GM15510 (cell line): ENCODE measurements around the gene ARF3.

Experiments
- POLR2A ChIP-seq: IDR thresholded peaks from 3 replicates; pipeline ENCODE4 v1.6.1; 2011; ENCODE audit warnings: borderline replicate concordance; ENCODE audit not compliant: insufficient read length; ENCODE audit errors: extremely low read depth

The ARF3 gene

GRCh38 chr12:48934312-48934706 lies 23.0 kb downstream of the ARF3 start:
- TF ChIP-seq POLR2A, result no peak

- TF ChIP-seq POLR2A, result no peak
These were observed 23.5 kb downstream of the ARF3 start for GRCh38 chr12:48933664-48934311.

GRCh38 chr12:48932878-48933277 lies 24.4 kb downstream of the ARF3 start:
- TF ChIP-seq POLR2A, result no peak

- TF ChIP-seq POLR2A, result no peak
These were observed 26.8 kb downstream of the ARF3 start for GRCh38 chr12:48930475-48930874.

GRCh38 chr12:48929551-48929950 lies 27.7 kb downstream of the ARF3 start:
- no peak for TF ChIP-seq POLR2A

GRCh38 chr12:48927261-48927660 lies 30.0 kb downstream of the ARF3 start:
- no peak for TF ChIP-seq POLR2A

GRCh38 chr12:48925304-48926011 lies 31.8 kb downstream of the ARF3 start, which contains the start of gene FKBP11:
FKBP11 (minus strand) TSS chr12:48925492; CDS start chr12:48925428, 64 bp downstream.
- TF ChIP-seq POLR2A, result peak; percentile 81

- peak; percentile 10 for TF ChIP-seq POLR2A
These were observed 32.5 kb downstream of the ARF3 start for GRCh38 chr12:48924617-48925303.

- no peak for TF ChIP-seq POLR2A
These were observed 34.2 kb downstream of the ARF3 start for GRCh38 chr12:48923117-48923516.

- TF ChIP-seq POLR2A, result no peak
These were observed 39.3 kb downstream of the ARF3 start for GRCh38 chr12:48917857-48918537.

GRCh38 chr12:48910196-48910595 lies 47.1 kb downstream of the ARF3 start:
- no peak for TF ChIP-seq POLR2A

GRCh38 chr12:48907245-48907644 lies 50.0 kb downstream of the ARF3 start:
- TF ChIP-seq POLR2A, result no peak

GRCh38 chr12:48903982-48904411 lies 53.3 kb downstream of the ARF3 start:
- no peak for TF ChIP-seq POLR2A

- TF ChIP-seq POLR2A, result no peak
These were observed 53.8 kb downstream of the ARF3 start for GRCh38 chr12:48903363-48903981.

GRCh38 chr12:48901278-48901677 lies 56.0 kb downstream of the ARF3 start:
- TF ChIP-seq POLR2A, result no peak

- TF ChIP-seq POLR2A, result no peak
These were observed 57.6 kb downstream of the ARF3 start for GRCh38 chr12:48899651-48900050.

GRCh38 chr12:48894271-48894670 lies 63.0 kb downstream of the ARF3 start:
- no peak for TF ChIP-seq POLR2A
